ENCODE data around the gene B3GALT2. TPM values are rescaled to one million over a fixed set of nuclear protein-coding genes. Genes with fewer than 3 reads are reported as not detected.

The B3GALT2 gene
- total RNA-seq, 2 experiments from 2014 or later, result not detected

- Mint-ChIP-seq H3K27ac (no peak overlapping the region), H3K27me3 (no peaks in the 10 kb centered on the region), H3K9me3 (ENCODE audit: low read depth) (no peaks in the 10 kb centered on the region), H3K4me3 (no peak overlapping the region), H3K4me1 (peaks cover 31% of the 10 kb centered on the region), H3K36me3 (ENCODE audit: low read depth) (peaks cover 3% of the 10 kb centered on the region)
- POLR2A ChIA-PET, result no interaction called here
- intact Hi-C loops (cut with DNase I, micrococcal nuclease), result loop anchor here (2.0 to 10.0 kb wide), 3 partner anchors 153 to 1113 kb away; no protein-coding TSS in a partner anchor
- CTCF ChIA-PET, result interaction anchor here (1.3 to 3.1 kb wide), 4 partner anchors 25 to 230 kb away, joined by 3 to 13 read pairs (median 4); no protein-coding TSS in a partner anchor
- ATAC-seq (no peak), DNase-seq (no peak)
These were observed 4.4 kb downstream of the B3GALT2 start for GRCh38 chr1:193181985-193182384.

GRCh38 chr1:193181536-193181935, 4.9 kb downstream of the B3GALT2 start:
- H3K36me3 Mint-ChIP-seq (ENCODE audit: low read depth), result peaks cover 6% of the 10 kb centered on the region
- H3K4me3 Mint-ChIP-seq, result no peak overlapping the region
- ATAC-seq (no peak), DNase-seq (no peak)
- no peaks in the 10 kb centered on the region for H3K27me3 Mint-ChIP-seq
- intact Hi-C loops (cut with DNase I, micrococcal nuclease), result loop anchor here (5.0 to 10.0 kb wide), 2 partner anchors 153 to 226 kb away; no protein-coding TSS in a partner anchor
- CTCF ChIA-PET, result interaction anchor here (0.6 to 3.1 kb wide), 9 partner anchors 9 to 1469 kb away, joined by 3 to 13 read pairs (median 3); no protein-coding TSS in a partner anchor
- H3K4me1 Mint-ChIP-seq, result peaks cover 29% of the 10 kb centered on the region
- H3K9me3 Mint-ChIP-seq (ENCODE audit: low read depth), result no peaks in the 10 kb centered on the region
- POLR2A ChIA-PET, result no interaction called here
- no peak overlapping the region for H3K27ac Mint-ChIP-seq

- no peaks in the 10 kb centered on the region for H3K27me3 Mint-ChIP-seq
- no peak for DNase-seq
- H3K4me1 Mint-ChIP-seq, result peaks cover 20% of the 10 kb centered on the region
- H3K4me3 Mint-ChIP-seq, result no peak overlapping the region
- POLR2A ChIA-PET, result no interaction called here
- ATAC-seq, result no peak
- H3K27ac Mint-ChIP-seq, result no peak overlapping the region
- H3K36me3 Mint-ChIP-seq (ENCODE audit: low read depth), result peaks cover 13% of the 10 kb centered on the region
- peaks cover 2% of the 10 kb centered on the region for H3K9me3 Mint-ChIP-seq (ENCODE audit: low read depth)
- CTCF ChIA-PET, result interaction anchor here (0.7 kb wide), 1 partner anchor 75 kb away, joined by 3 read pairs; no protein-coding TSS in a partner anchor
- intact Hi-C loops (cut with DNase I, micrococcal nuclease), result no loop called here
These were observed 7.3 kb downstream of the B3GALT2 start for GRCh38 chr1:193179094-193179493.

- no peak overlapping the region for H3K4me3 Mint-ChIP-seq
- DNase-seq (no peak), ATAC-seq (no peak)
- peaks cover 2% of the 10 kb centered on the region for H3K9me3 Mint-ChIP-seq (ENCODE audit: low read depth)
- ChIA-PET POLR2A (no interaction called here), CTCF (no interaction called here)
- no peak overlapping the region for H3K27ac Mint-ChIP-seq
- H3K27me3 Mint-ChIP-seq, result no peaks in the 10 kb centered on the region
- intact Hi-C loops (cut with DNase I, micrococcal nuclease), result no loop called here
- H3K4me1 Mint-ChIP-seq, result peaks cover 15% of the 10 kb centered on the region
- H3K36me3 Mint-ChIP-seq (ENCODE audit: low read depth), result peaks cover 21% of the 10 kb centered on the region
These were observed 9.6 kb downstream of the B3GALT2 start for GRCh38 chr1:193176788-193177187.

- ATAC-seq (no peak), DNase-seq (no peak)
- intact Hi-C loops (cut with DNase I, micrococcal nuclease), result no loop called here
- no peaks in the 10 kb centered on the region for H3K27me3 Mint-ChIP-seq
- H3K4me1 Mint-ChIP-seq, result peaks cover 16% of the 10 kb centered on the region
- POLR2A ChIA-PET, result no interaction called here
- H3K27ac Mint-ChIP-seq, result no peak overlapping the region
- peaks cover 2% of the 10 kb centered on the region for H3K9me3 Mint-ChIP-seq (ENCODE audit: low read depth)
- peaks cover 23% of the 10 kb centered on the region for H3K36me3 Mint-ChIP-seq (ENCODE audit: low read depth)
- no peak overlapping the region for H3K4me3 Mint-ChIP-seq
- CTCF ChIA-PET, result no interaction called here
These were observed 10.3 kb downstream of the B3GALT2 start for GRCh38 chr1:193176113-193176512.

- Mint-ChIP-seq H3K4me1 (peaks cover 21% of the 10 kb centered on the region), H3K27me3 (no peaks in the 10 kb centered on the region), H3K36me3 (ENCODE audit: low read depth) (peaks cover 24% of the 10 kb centered on the region), H3K27ac (no peak overlapping the region), H3K4me3 (no peak overlapping the region), H3K9me3 (ENCODE audit: low read depth) (no peaks in the 10 kb centered on the region)
- intact Hi-C loops (cut with DNase I, micrococcal nuclease), result no loop called here
- ChIA-PET POLR2A (no interaction called here), CTCF (interaction anchor here (3.4 kb wide), 1 partner anchor 24 kb away, joined by 13 read pairs; no protein-coding TSS in a partner anchor)
- ATAC-seq (no peak), DNase-seq (no peak)
These were observed 29.1 kb downstream of the B3GALT2 start for GRCh38 chr1:193157360-193157759.

GRCh38 chr1:193156822-193157142, 29.6 kb downstream of the B3GALT2 start:
- Mint-ChIP-seq H3K4me1 (peaks cover 21% of the 10 kb centered on the region), H3K27me3 (no peaks in the 10 kb centered on the region), H3K27ac (no peak overlapping the region), H3K36me3 (ENCODE audit: low read depth) (peaks cover 25% of the 10 kb centered on the region), H3K4me3 (no peak overlapping the region), H3K9me3 (ENCODE audit: low read depth) (no peaks in the 10 kb centered on the region)
- intact Hi-C loops (cut with DNase I, micrococcal nuclease), result no loop called here
- ATAC-seq (no peak), DNase-seq (no peak)
- ChIA-PET POLR2A (no interaction called here), CTCF (interaction anchor here (3.4 kb wide), 1 partner anchor 24 kb away, joined by 13 read pairs; no protein-coding TSS in a partner anchor)

- H3K9me3 Mint-ChIP-seq (ENCODE audit: low read depth), result no peaks in the 10 kb centered on the region
These were observed 30.1 kb downstream of the B3GALT2 start for GRCh38 chr1:193156117-193156821.

GRCh38 chr1:193144999-193145398, 41.4 kb downstream of the B3GALT2 start:
- CTCF ChIA-PET, result no interaction called here
- Mint-ChIP-seq H3K4me3 (no peak overlapping the region), H3K27me3 (no peaks in the 10 kb centered on the region), H3K27ac (no peak overlapping the region), H3K9me3 (ENCODE audit: low read depth) (no peaks in the 10 kb centered on the region), H3K36me3 (ENCODE audit: low read depth) (peaks cover 32% of the 10 kb centered on the region), H3K4me1 (peaks cover 15% of the 10 kb centered on the region)
- no peak for DNase-seq
- ATAC-seq, result no peak
- intact Hi-C loops (cut with DNase I, micrococcal nuclease), result no loop called here
- POLR2A ChIA-PET, result no interaction called here

More at GRCh38 chr1:193156117-193156821, 30.1 kb downstream of the B3GALT2 start:
- intact Hi-C loops (cut with DNase I, micrococcal nuclease), result no loop called here
- ChIA-PET POLR2A (no interaction called here), CTCF (interaction anchor here (0.5 to 3.4 kb wide), 4 partner anchors 13 to 33 kb away, joined by 3 to 13 read pairs (median 3); no protein-coding TSS in a partner anchor)
- no peak overlapping the region for H3K4me3 Mint-ChIP-seq
- H3K27me3 Mint-ChIP-seq, result no peaks in the 10 kb centered on the region
- no peak overlapping the region for H3K27ac Mint-ChIP-seq
- ATAC-seq, result no peak
- peaks cover 21% of the 10 kb centered on the region for H3K4me1 Mint-ChIP-seq
- DNase-seq, result no peak
- H3K36me3 Mint-ChIP-seq (ENCODE audit: low read depth), result peaks cover 25% of the 10 kb centered on the region

- POLR2A ChIA-PET, result no interaction called here
- ATAC-seq, result no peak
- intact Hi-C loops (cut with DNase I, micrococcal nuclease), result no loop called here
- Mint-ChIP-seq H3K36me3 (ENCODE audit: low read depth) (peaks cover 37% of the 10 kb centered on the region), H3K27me3 (no peaks in the 10 kb centered on the region), H3K27ac (no peak overlapping the region), H3K4me1 (peaks cover 16% of the 10 kb centered on the region), H3K4me3 (no peak overlapping the region), H3K9me3 (ENCODE audit: low read depth) (no peaks in the 10 kb centered on the region)
- CTCF ChIA-PET, result no interaction called here
- no peak for DNase-seq
These were observed 42.0 kb downstream of the B3GALT2 start for GRCh38 chr1:193144361-193144938.

- H3K27ac Mint-ChIP-seq, result no peak overlapping the region
- peaks cover 40% of the 10 kb centered on the region for H3K36me3 Mint-ChIP-seq (ENCODE audit: low read depth)
- ChIA-PET POLR2A (no interaction called here), CTCF (interaction anchor here (0.9 to 1.2 kb wide), 4 partner anchors 9 to 47 kb away, joined by 3 to 6 read pairs (median 3); partner anchors contain the start of gene CDC73)
- no peak overlapping the region for H3K4me3 Mint-ChIP-seq
- no peaks in the 10 kb centered on the region for H3K27me3 Mint-ChIP-seq
- no peaks in the 10 kb centered on the region for H3K9me3 Mint-ChIP-seq (ENCODE audit: low read depth)
- intact Hi-C loops (cut with DNase I, micrococcal nuclease), result no loop called here
- peaks cover 18% of the 10 kb centered on the region for H3K4me1 Mint-ChIP-seq
- DNase-seq (no peak), ATAC-seq (no peak)
These were observed 43.1 kb downstream of the B3GALT2 start for GRCh38 chr1:193143285-193143684.

- ATAC-seq (no peak), DNase-seq (no peak)
- POLR2A ChIA-PET, result interaction anchor here (0.7 kb wide), 1 partner anchor 49 kb away, joined by 5 read pairs; no protein-coding TSS in a partner anchor
- CTCF ChIA-PET, result interaction anchor here (0.8 to 0.9 kb wide), 3 partner anchors 8 to 64 kb away, joined by 3 read pairs; no protein-coding TSS in a partner anchor
- Mint-ChIP-seq H3K9me3 (ENCODE audit: low read depth) (no peaks in the 10 kb centered on the region), H3K27me3 (no peaks in the 10 kb centered on the region), H3K4me1 (peaks cover 18% of the 10 kb centered on the region), H3K27ac (no peak overlapping the region), H3K4me3 (no peak overlapping the region), H3K36me3 (ENCODE audit: low read depth) (peaks cover 44% of the 10 kb centered on the region)
- intact Hi-C loops (cut with DNase I, micrococcal nuclease), result no loop called here
These were observed 44.0 kb downstream of the B3GALT2 start for GRCh38 chr1:193142409-193142808.

Measured in activated CD4-positive, alpha-beta T cell treated with anti-CD3 and anti-CD28 coated beads for 36 hours (primary cell).